ENCODE measurements around the gene CTDNEP1.

The CTDNEP1 gene

GRCh38 chr17:7226721-7227710 lies 24.5 kb downstream of the CTDNEP1 start:
- DNase-seq (ENCODE audit: low spot score) = no peak

GRCh38 chr17:7225711-7226331 lies 25.7 kb downstream of the CTDNEP1 start:
- DNase-seq (ENCODE audit: low spot score) = no peak

- DNase-seq (ENCODE audit: low spot score) = no peak
Observed at GRCh38 chr17:7224661-7225111, 26.8 kb downstream of the CTDNEP1 start.

GRCh38 chr17:7224110-7224509 lies 27.4 kb downstream of the CTDNEP1 start:
- no peak for DNase-seq (ENCODE audit: low spot score)

- DNase-seq (ENCODE audit: low spot score) = no peak
Observed at GRCh38 chr17:7223375-7223774, 28.2 kb downstream of the CTDNEP1 start.

GRCh38 chr17:7222972-7223292 lies 28.6 kb downstream of the CTDNEP1 start:
- DNase-seq (ENCODE audit: low spot score) = no peak

- no peak for DNase-seq (ENCODE audit: low spot score)
Observed at GRCh38 chr17:7222093-7222971, 29.2 kb downstream of the CTDNEP1 start.

GRCh38 chr17:7221278-7222092 lies 30.0 kb downstream of the CTDNEP1 start:
- DNase-seq (ENCODE audit: low spot score) = no peak

GRCh38 chr17:7220593-7221277 lies 30.8 kb downstream of the CTDNEP1 start:
- DNase-seq (ENCODE audit: low spot score) = no peak

- DNase-seq (ENCODE audit: low spot score) = peak; percentile 83
Observed at GRCh38 chr17:7219812-7220592, 31.5 kb downstream of the CTDNEP1 start, which contains the start of the genes ACADVL and DLG4. Gene ACADVL, plus strand, starts transcription at chr17:7219938. Its CDS starts 47 bp downstream, at chr17:7219985. Gene DLG4, minus strand, starts transcription at chr17:7219836.

GRCh38 chr17:7219229-7219811 lies 32.2 kb downstream of the CTDNEP1 start:
- DNase-seq (ENCODE audit: low spot score) = no peak

- no peak for DNase-seq (ENCODE audit: low spot score)
Observed at GRCh38 chr17:7218758-7219157, 32.8 kb downstream of the CTDNEP1 start.

- no peak for DNase-seq (ENCODE audit: low spot score)
Observed at GRCh38 chr17:7218166-7218565, 33.4 kb downstream of the CTDNEP1 start.

GRCh38 chr17:7217113-7217987 lies 34.2 kb downstream of the CTDNEP1 start:
- no peak for DNase-seq (ENCODE audit: low spot score)

- DNase-seq (ENCODE audit: low spot score) = no peak
Observed at GRCh38 chr17:7216242-7217112, 35.1 kb downstream of the CTDNEP1 start.

- no peak for DNase-seq (ENCODE audit: low spot score)
Observed at GRCh38 chr17:7215652-7216180, 35.8 kb downstream of the CTDNEP1 start.

GRCh38 chr17:7215136-7215638 lies 36.3 kb downstream of the CTDNEP1 start:
- DNase-seq (ENCODE audit: low spot score) = no peak
